RPMI8226 (cell line): ENCODE measurements around the gene TNFRSF25.
A peak's percentile ranks its signal among the peaks of the same experiment; 100 is the strongest.

ENCODE experiments used
- DNase-seq: peaks from one replicate; pipeline ENCODE4 v3.0.0-alpha.2; 2015

TNFRSF25 gene

DNA sequence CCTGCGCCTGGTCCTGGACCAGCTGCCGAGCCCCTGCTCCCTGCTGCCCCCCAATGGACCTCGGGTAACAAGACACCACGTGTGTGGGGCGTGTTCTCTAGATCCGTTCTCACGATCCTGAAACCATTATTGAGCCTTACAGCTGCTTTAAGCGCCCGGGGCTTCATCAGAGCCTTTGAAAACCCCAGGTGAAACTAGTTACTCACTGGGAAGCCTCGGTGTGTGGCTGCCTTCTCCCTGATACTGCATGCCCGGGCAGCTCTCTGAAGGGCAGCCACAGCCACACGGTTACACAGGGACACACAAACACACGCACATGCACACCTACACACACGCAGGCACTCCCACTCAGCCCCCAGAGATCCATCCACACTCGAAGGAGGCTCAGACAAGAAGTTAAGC, 51.5 kb downstream of the TNFRSF25 start:
- peak; percentile 88 for DNase-seq

DNA sequence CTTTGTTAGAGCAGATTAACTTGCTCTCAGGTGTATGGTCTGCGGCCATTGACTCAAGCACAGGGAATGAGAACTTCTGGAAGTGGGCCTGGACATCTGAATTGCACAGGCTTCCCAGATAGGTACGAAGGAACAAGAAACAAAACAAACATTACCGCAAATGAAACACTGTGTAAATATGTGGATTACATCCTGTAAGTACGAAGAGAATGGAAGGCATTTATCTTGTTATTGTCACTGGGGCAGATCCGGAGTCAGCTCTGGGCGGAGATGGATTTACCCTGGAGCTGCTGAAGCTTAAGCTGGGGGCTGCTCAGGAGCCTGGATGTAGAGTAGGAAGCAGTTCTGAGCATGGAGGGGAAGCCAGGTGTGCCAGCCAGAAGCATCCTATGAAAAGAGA, 53.1 kb downstream of the TNFRSF25 start:
- DNase-seq, result no peak
